GM18868 (cell line): ENCODE measurements around the gene HSBP1.

Source experiments
- ATAC-seq: cut with Tn5 transposase; IDR thresholded peaks from one replicate; pipeline ENCODE4 v1.9.1; 2021; ENCODE audit warnings: mild to moderate bottlenecking, moderate library complexity; ENCODE audit not compliant: unreplicated experiment

Gene HSBP1

GRCh38 chr16:83807710-83808572, at the start of gene HSBP1:
Gene HSBP1, plus strand, starts transcription at chr16:83807978. Its CDS starts 99 bp downstream, at chr16:83808077.
- peak; percentile 95 for ATAC-seq

GRCh38 chr16:83762141-83762991, 45.4 kb upstream of the HSBP1 start:
- no peak for ATAC-seq

- no peak for ATAC-seq
Observed at GRCh38 chr16:83762992-83763358, 44.8 kb upstream of the HSBP1 start.

GRCh38 chr16:83768986-83769385, 38.8 kb upstream of the HSBP1 start:
- ATAC-seq = no peak

DNA sequence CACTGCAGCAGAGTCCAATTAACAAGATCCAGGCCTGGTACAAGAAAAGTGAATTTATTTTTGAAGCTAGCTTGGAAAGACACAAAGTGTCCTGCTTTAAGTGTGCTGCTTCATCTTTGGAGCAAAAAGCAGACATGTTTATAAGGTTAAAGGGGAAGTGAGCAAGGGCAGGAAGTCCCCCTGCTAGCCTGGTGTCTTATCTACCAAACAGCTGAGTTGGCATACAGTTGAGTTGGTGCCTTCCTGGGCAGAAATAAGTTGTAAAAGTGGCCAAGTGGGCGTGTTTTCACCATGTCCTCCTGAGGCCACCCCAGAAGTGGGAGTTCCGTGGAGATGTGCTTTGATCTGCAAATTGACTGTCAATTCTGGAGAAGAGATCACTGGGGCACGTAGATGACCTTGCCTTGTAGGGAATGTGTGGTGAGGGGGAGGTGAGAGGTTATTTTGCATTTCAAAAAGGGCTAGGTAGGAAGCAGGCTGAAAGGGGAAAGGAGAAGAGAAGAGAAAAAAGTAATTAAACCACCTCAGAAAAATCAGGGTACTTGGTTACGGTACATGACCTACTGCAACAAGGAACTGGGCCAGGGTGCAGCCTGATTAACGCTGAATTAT, 38.3 kb upstream of the HSBP1 start:
- no peak for ATAC-seq

DNA sequence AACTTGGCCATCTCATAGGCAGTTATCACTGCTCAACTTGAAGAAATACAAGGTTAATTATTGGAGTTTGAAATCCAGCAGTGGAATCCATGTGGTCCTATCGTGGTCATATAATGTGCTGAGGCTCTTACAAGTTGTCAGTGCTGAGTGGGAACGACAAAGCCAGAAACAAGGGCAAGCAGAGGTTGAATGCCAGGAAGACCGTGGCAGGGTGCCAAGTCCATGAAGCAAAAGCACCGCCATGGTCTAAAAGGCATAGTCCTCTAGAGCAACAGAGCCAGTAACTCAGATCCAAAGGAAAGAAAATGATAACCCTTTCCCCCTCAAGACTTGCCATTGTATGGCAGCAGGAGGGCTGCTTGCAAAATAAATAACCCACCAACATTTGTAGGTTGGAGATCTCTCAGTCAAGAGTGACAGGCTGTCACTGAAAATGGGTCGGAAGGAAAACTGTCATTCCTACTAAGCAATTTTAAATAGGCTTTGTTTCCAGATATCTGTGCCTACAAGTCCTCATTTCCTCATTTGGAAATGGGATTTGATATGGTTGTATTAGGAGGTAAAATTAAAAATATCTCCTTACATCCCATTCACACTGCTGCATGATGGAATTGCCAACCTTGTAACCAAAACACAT, 36.4 kb upstream of the HSBP1 start:
- ATAC-seq = no peak

- ATAC-seq = no peak
Observed at GRCh38 chr16:83772806-83773205, 35.0 kb upstream of the HSBP1 start.

DNA sequence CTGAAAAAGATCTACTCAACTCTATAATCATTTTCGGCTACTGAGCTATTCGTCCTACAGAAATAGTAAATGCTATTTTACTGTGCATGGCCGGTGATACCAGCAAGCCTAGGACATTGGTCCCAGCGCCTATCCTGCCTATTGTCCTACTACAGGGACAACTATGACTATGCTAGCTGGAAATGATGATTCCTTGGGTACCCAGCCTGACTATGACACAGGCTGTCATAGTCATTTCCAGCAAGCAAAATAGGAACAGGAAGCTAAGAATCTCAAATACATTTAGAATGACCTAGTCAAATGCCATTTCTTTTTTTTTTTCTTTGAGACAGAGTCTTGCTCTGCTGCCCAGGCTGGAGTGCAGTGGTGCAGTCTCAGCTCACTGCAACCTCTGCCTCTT, 33.7 kb upstream of the HSBP1 start:
- no peak for ATAC-seq

- no peak for ATAC-seq
Observed at GRCh38 chr16:83776944-83777343, 30.8 kb upstream of the HSBP1 start.

DNA sequence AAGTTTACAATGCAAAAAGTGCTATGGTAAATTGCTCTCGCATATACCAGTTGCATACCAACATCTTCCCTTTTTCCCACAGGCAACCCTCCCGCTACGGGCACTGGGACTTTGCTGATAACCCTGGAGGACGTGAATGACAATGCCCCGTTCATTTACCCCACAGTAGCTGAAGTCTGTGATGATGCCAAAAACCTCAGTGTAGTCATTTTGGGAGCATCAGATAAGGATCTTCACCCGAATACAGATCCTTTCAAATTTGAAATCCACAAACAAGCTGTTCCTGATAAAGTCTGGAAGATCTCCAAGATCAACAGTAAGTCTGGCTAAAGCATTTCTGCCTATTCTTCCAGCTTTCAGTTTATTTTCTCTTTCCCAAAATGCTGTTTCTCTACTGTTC, 27.9 kb upstream of the HSBP1 start:
- no peak for ATAC-seq

DNA sequence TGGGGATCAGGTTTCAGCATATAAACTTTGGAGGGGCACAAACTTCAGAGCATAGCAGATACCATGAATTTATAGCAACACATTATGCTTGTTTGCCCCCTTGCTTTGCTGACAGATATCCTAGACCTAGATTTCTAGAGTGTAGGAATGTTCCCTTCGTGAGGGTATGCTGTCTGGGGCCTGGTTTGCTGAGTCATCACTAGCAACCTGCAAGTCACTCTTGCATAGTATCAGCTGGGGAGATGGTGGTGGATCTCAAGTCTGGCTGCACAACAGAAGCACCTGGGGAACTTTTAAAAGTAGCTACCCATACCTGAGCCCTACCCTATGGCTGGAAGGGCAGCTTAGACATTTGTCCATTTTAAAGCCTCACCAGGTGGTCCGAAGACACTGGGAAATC, 22.3 kb upstream of the HSBP1 start:
- ATAC-seq = no peak

DNA sequence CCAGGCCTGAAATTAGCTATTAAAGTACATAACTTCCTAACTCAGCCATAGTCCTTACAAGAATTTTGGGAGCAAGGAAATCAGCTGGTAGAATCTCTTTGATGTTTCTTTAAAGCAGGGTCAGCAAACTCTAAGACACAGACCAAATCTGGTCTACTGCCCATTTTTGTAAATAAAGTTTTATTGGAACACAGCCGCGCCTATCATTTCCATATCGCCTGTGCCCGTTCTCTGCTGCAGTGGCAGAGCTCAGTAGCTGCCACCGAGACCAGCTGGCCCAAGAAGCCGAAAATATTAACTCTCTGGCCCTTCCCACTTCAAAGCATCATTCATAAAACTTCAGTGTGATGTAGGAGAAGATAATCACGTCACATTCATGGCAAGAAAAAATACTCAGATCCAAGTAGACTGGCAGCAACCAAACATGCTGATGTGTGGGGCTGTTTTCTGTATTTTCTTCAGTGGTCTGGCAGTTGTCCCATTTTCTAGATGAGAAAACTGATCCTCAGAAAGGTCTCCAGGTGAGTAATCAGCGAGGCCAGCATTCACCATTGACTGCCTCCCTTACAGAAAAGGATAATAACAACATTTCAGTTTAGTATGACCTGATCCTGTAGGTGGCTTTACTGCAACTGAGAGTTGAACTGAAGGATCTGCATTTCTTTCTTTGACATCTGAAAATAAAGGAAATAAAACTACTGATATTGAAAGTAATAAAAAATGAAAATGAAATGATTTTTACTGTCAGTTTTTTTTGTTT, 18.0 kb upstream of the HSBP1 start:
- no peak for ATAC-seq

DNA sequence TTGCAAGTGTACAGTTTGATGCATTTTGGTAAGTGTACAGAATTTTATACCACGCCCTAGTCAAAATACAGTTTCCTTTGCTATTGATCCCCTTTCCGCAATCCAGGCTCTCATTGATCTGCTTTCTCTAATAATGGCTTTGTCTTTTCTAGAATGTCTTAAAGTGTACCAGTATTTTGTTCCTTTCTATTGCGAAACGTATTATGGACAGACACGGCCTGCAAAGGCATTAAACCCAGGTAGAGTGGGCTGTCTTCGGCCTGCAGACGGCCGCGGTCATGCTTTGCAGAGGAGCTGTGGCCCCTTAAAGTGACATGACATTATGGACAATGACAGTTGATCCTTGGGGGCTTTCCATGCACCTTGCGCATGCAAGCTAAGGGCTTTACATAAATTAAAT, 15.9 kb upstream of the HSBP1 start:
- no peak for ATAC-seq

GRCh38 chr16:83792391-83792790, 15.4 kb upstream of the HSBP1 start:
- ATAC-seq = no peak

GRCh38 chr16:83793179-83793578, 14.6 kb upstream of the HSBP1 start:
- no peak for ATAC-seq

- no peak for ATAC-seq
Observed at GRCh38 chr16:83794860-83795554, 12.8 kb upstream of the HSBP1 start.

GRCh38 chr16:83797013-83797412, 10.8 kb upstream of the HSBP1 start:
- ATAC-seq = no peak

DNA sequence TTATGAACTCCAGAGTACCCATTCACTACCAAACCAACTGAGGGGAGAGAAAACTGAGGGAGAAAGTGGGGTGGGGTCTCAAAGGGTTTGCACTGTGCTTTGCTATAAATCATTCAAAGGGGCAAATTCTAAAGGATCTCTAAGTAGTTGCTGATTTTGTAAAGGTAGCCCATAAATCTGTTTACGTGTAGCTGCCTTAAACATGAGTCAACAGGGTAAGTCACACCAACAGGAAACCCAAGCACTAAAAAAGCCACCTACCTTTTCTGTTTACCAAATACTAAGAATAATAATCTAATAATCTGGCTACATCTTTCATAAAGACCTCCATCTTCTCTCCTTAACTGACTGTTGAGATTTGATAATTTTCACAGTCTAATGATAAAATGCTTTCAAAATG, 8.4 kb upstream of the HSBP1 start:
- ATAC-seq = no peak

- ATAC-seq = peak; percentile 63
Observed at GRCh38 chr16:83802135-83802534, 5.6 kb upstream of the HSBP1 start.
